Lower leg skin (tissue), 3 donors: ENCODE results near the gene CNOT6L.

ENCODE experiments used
- CTCF ChIP-seq, 3 donors: fragments of 450-650 bp; IDR thresholded peaks; one replicate each; pipeline ENCODE4 v1.5.1; 2016; ENCODE audit warnings: antibody characterized with exemption in 3 of 3, mild to moderate bottlenecking in 3 of 3, moderate library complexity in 2 of 3
- POLR2A ChIP-seq, 2 donors: fragments of 450-650 bp; IDR thresholded peaks; one replicate each; pipeline ENCODE4 v1.6.1; 2016 to 2017; ENCODE audit warnings: antibody characterized with exemption in 2 of 2, mild to moderate bottlenecking in 1 of 2, moderate library complexity in 1 of 2

DNA sequence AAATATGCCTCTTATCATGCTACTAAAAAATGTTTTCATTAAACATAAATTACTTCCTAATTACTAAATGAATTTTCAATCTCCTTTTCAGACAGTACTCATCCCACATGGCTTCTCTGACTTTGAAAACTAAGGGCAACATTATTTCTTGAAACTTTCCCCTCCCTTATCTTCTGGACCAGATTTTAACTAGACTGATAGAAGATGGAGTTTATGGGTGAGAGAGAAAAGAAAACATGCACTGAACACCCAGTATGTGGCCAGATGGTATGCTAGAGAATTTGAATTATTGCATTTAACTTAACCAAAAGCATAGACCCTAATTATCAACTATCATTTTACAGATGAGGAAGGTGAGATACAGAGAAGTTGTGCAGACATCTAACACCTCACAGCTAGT lies 16.8 kb downstream of the CNOT6L start:
- TF ChIP-seq CTCF (IDR thresholded peaks at IDR 0.05), result no peak
- no peak for TF ChIP-seq POLR2A (IDR thresholded peaks at IDR 0.05)
